HPDE6-E6E7 (cell line): ENCODE measurements around the gene VSNL1.
A peak's percentile ranks its signal among the peaks of the same experiment; 100 is the strongest.

Source experiments
- DNase-seq: peaks from one replicate; pipeline ENCODE4 v3.0.0; 2011; ENCODE audit warnings: missing footprints; ENCODE audit errors: extremely low spot score

VSNL1 gene

GRCh38 chr2:17583166-17583565 lies 42.7 kb downstream of the VSNL1 start:
- DNase-seq: no peak

- no peak for DNase-seq
These were observed 43.1 kb downstream of the VSNL1 start for GRCh38 chr2:17583646-17584045.

- DNase-seq: no peak
These were observed 44.2 kb downstream of the VSNL1 start for GRCh38 chr2:17584689-17585088.

GRCh38 chr2:17587469-17587868 lies 47.0 kb downstream of the VSNL1 start:
- no peak for DNase-seq

- peak; percentile 64 for DNase-seq
These were observed 47.5 kb downstream of the VSNL1 start for GRCh38 chr2:17588031-17588430.

- peak; percentile 48 for DNase-seq
These were observed 49.0 kb downstream of the VSNL1 start for GRCh38 chr2:17589406-17590035.

- DNase-seq: peak; percentile 55
These were observed 49.9 kb downstream of the VSNL1 start for GRCh38 chr2:17590342-17590911.

GRCh38 chr2:17591846-17592245 lies 51.4 kb downstream of the VSNL1 start:
- no peak for DNase-seq

- no peak for DNase-seq
These were observed 52.4 kb downstream of the VSNL1 start for GRCh38 chr2:17592731-17593409.

- DNase-seq: no peak
These were observed 52.9 kb downstream of the VSNL1 start for GRCh38 chr2:17593445-17593840.

- DNase-seq: no peak
These were observed 53.5 kb downstream of the VSNL1 start for GRCh38 chr2:17593841-17594491.

GRCh38 chr2:17594533-17595401 lies 54.3 kb downstream of the VSNL1 start:
- no peak for DNase-seq

- DNase-seq: no peak
These were observed 59.1 kb downstream of the VSNL1 start for GRCh38 chr2:17599617-17600016.

GRCh38 chr2:17600556-17601204 lies 60.2 kb downstream of the VSNL1 start:
- no peak for DNase-seq

GRCh38 chr2:17604050-17604449 lies 63.6 kb downstream of the VSNL1 start:
- DNase-seq: no peak

- DNase-seq: no peak
These were observed 65.2 kb downstream of the VSNL1 start for GRCh38 chr2:17605696-17606095.

- no peak for DNase-seq
These were observed 66.4 kb downstream of the VSNL1 start for GRCh38 chr2:17606851-17607250.

GRCh38 chr2:17607379-17607778 lies 66.9 kb downstream of the VSNL1 start:
- DNase-seq: no peak

GRCh38 chr2:17608251-17608650 lies 67.8 kb downstream of the VSNL1 start:
- no peak for DNase-seq

- no peak for DNase-seq
These were observed 70.0 kb downstream of the VSNL1 start for GRCh38 chr2:17610521-17610920.

GRCh38 chr2:17611036-17611435 lies 70.5 kb downstream of the VSNL1 start:
- DNase-seq: no peak
